GM12878 (cell line): ENCODE measurements around the gene SLC4A9. TPM values are rescaled to one million over a fixed set of nuclear protein-coding genes. Genes with fewer than 3 reads are reported as not detected.

ENCODE experiments used
- ATAC-seq: fragments of 200-7000 bp; cut with Tn5 transposase; 3 replicates; pipeline ENCODE4 v1.9.1; 2020; ENCODE audit warnings: mild to moderate bottlenecking, moderate library complexity
- BruUV-seq: library from RNA; stranded (reverse); fragments of 400-500 nt; replicated peaks from 2 replicates; lab custom pipeline; 2021; lab: Mats Ljungman, UMichigan
- CTCF ChIA-PET: fragments of 300-600 bp; sonication (Branson Sonifier 250); formaldehyde crosslinking; extraction: SDS; loops from one replicate; lab custom pipeline; 2021; ENCODE audit warnings: inconsistent platforms; lab: Yijun Ruan, JAX
- POLR2A ChIA-PET: fragments of 350-600 bp; formaldehyde crosslinking; extraction: SDS; loops from one replicate; lab custom pipeline; 2021; ENCODE audit warnings: inconsistent platforms; lab: Charles Lee
- RAD21 ChIA-PET: fragments of 300-600 bp; sonication (Branson Sonifier 250); formaldehyde crosslinking; loops from one replicate; lab custom pipeline; 2023; ENCODE audit warnings: antibody characterized with exemption; ENCODE audit not compliant: unreplicated experiment; lab: Charles Lee
- SMC1A ChIA-PET: fragments of 300-600 bp; sonication (Branson Sonifier 250); formaldehyde crosslinking; loops from one replicate; lab custom pipeline; 2023; ENCODE audit not compliant: unreplicated experiment, uncharacterized antibody; lab: Charles Lee
- DNase-seq: peaks from one replicate; pipeline ENCODE4 v3.0.0-alpha.2; 2011; ENCODE audit warnings: low read depth, low spot score
- FAIRE-seq: peaks from 3 replicates; lab custom pipeline; 2011; peaks lifted over from hg19 to GRCh38; lab: Jason Lieb, UNC
- H2AFZ ChIP-seq: 2 replicates; pipeline ENCODE4 v1.6.0; 2011; ENCODE audit warnings: low read depth, low read length, control low read depth; ENCODE audit not compliant: control insufficient read depth
- H3K27ac ChIP-seq: 2 replicates; pipeline ENCODE4 v1.5.1; 2011; ENCODE audit warnings: control low read depth; ENCODE audit not compliant: control insufficient read depth, insufficient read depth
- H3K27me3 ChIP-seq, 2 experiments: replicated peaks in 1 of 2; 2 replicates each; pipeline versions ENCODE4 v1.6.0 to v1.6.1; 2011; ENCODE audit warnings: low read length in 1 of 2; ENCODE audit not compliant: control insufficient read depth in 2 of 2, insufficient read depth in 2 of 2
- H3K36me3 ChIP-seq, 2 experiments: 2 replicates each; pipeline ENCODE4 v1.5.1; 2011; ENCODE audit warnings: low read length in 1 of 2; ENCODE audit not compliant: control insufficient read depth in 2 of 2, insufficient read depth in 2 of 2
- H3K4me1 ChIP-seq: 2 replicates; pipeline ENCODE4 v1.6.1; 2011; ENCODE audit warnings: mild to moderate bottlenecking, low read length, moderate library complexity, mixed read lengths; ENCODE audit not compliant: control insufficient read depth, insufficient read depth
- H3K4me2 ChIP-seq: 2 replicates; pipeline ENCODE4 v1.6.0; 2011; ENCODE audit warnings: control low read depth; ENCODE audit not compliant: control insufficient read depth, insufficient read depth
- H3K4me3 ChIP-seq: fragments of 200-600 bp; sonication (generic); 2 replicates; pipeline ENCODE4 v1.5.1; 2016
- H3K79me2 ChIP-seq: 2 replicates; pipeline ENCODE4 v1.6.0; 2011; ENCODE audit warnings: low read length; ENCODE audit not compliant: control insufficient read depth, insufficient read depth
- H3K9ac ChIP-seq: 2 replicates; pipeline ENCODE4 v1.8.0; 2011; ENCODE audit warnings: low read length, control low read depth, mixed read lengths; ENCODE audit not compliant: control insufficient read depth, insufficient read depth
- H3K9me3 ChIP-seq: replicated peaks from 3 replicates; pipeline ENCODE4 v1.5.1; 2011; ENCODE audit warnings: mild to moderate bottlenecking, low read length; ENCODE audit not compliant: control insufficient read depth, insufficient read depth
- H4K20me1 ChIP-seq: 2 replicates; pipeline ENCODE4 v1.6.0; 2011; ENCODE audit not compliant: control insufficient read depth, insufficient read depth
- ATF7 ChIP-seq: fragments of 450-650 bp; IDR thresholded peaks from 2 replicates; pipeline ENCODE4 v1.6.1; 2016; ENCODE audit warnings: low read depth, mild to moderate bottlenecking
- SPI1 ChIP-seq: IDR thresholded peaks from 2 replicates; pipeline ENCODE4 v1.6.1; 2011; ENCODE audit warnings: low read depth, mild to moderate bottlenecking, low read length, moderate library complexity, borderline replicate concordance; ENCODE audit not compliant: insufficient read depth
- WGBS: methylation state at CpG from one replicate; pipeline ENCODE4 v1.1.6; 2016; ENCODE audit warnings: low lambda C conversion rate; ENCODE audit not compliant: insufficient replicate concordance, insufficient coverage; ENCODE audit errors: missing lambda C conversion rate; 5-methylcytosine and 5-hydroxymethylcytosine counted together
- in situ Hi-C: fragments of 300-500 bp; cut with MboI; formaldehyde crosslinking; loops from 9 replicates; pipeline ENCODE4 v1.14.3; 2018; ENCODE audit warnings: mixed read lengths
- intact Hi-C: fragments of 100-400 bp; cut with micrococcal nuclease; formaldehyde crosslinking; loops from one replicate; pipeline ENCODE4 v1.14.2; 2022; ENCODE audit not compliant: unreplicated experiment
- polyA plus RNA-seq, 11 experiments: library from polyadenylated mRNA; depleted of rRNA in 4 of 11; unstranded in 6 of 11; stranded (reverse) in 5 of 11; fragments of >200 nt; fragmentation: Nextera tagmentation in 4 of 11; fragmentation: Illumina TruSeq in 1 of 11; extraction: Ambion mirVana in 4 of 11; extraction: Trizol in 1 of 11; gene quantifications; 1 replicate in 1 of 11; 2 replicates in 10 of 11; pipeline versions ENCODE4 v1.2.1 to v1.2.3, GENCODE V29; 2011 to 2016; ENCODE audit warnings: inconsistent platforms in 2 of 11, missing spikeins in 2 of 11, low read depth in 1 of 11
- total RNA-seq, 4 experiments: library from RNA; depleted of rRNA in 3 of 4; stranded (reverse); fragments of >200 nt in 3 of 4; fragmentation: Illumina TruSeq in 1 of 4; extraction: Trizol in 1 of 4; gene quantifications; 2 replicates each; pipeline versions ENCODE4 v1.2.1 to v1.2.3, GENCODE V29; 2013 to 2021
- TF ChIP-seq, protein P1 (sequence below): IDR thresholded peaks from 2 replicates; pipeline ENCODE4 v1.6.1; 2012; ENCODE audit warnings: low read length, inconsistent platforms

Gene SLC4A9
- total and polyA plus RNA-seq, 10 of the 15 experiments (the other 5 are each of a cell fraction or from before 2014, with no cell fraction given), result 0.03 to 0.05 (median 0.05) TPM; not detected in 7

DNA sequence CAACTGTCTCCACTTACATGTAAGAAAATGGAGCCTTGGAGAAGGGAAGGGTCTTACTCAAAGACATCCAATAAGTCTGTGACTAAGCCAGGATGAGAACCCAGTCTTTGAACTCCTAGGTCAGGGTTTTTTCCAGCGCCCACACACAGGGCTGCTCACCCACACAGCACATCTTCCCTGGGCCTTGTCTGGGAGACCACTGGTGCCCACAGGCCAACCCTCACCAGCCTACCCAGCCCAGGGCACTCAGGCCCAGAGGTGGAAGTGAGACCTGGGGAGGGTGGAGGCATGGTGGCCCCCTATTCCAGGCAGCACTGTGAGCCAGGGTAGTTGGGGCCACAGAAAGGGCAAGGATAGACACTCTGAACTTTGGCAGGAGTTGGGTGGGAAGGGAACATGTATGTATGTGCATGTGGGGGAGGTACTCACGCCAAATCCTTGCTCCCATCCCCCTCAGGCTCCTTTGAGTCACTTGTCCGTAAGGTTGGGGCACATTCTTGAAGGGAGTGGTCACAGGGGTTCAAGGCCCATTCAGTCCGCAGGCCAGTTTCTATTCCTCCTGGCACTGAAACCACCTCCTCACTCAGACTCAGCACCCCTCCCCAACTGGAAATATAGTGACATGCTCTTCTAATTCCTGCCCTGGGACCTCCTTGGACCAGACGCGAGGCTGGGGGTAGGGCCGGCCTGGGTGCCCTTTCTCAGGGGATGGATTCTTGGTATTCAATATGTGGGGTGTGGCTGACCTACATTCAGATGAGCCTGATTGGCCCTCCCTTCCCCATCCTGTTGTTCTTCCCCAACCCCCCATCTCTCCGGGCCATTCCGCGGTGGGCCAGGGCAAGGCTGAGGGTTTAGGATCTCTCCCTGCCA is 2.9 kb upstream of the SLC4A9 start:
- Histone ChIP-seq H3K4me2 (peak overlapping the region; percentile 49), H3K27me3 (no peaks in the 10 kb centered on the region), H2AFZ (peak overlapping the region; percentile 75), H3K4me1 (peaks cover 11% of the 10 kb centered on the region), H3K36me3 (no peaks in the 10 kb centered on the region), H3K9me3 (no peaks in the 10 kb centered on the region), H3K27ac (no peak overlapping the region), H3K4me3 (no peak overlapping the region), H3K9ac (peak overlapping the region; percentile 25; the same call in 1 of the 2 replicates), H4K20me1 (no peaks in the 10 kb centered on the region), H3K79me2 (no peaks in the 10 kb centered on the region)
- BruUV-seq, result no TSS peak
- in situ Hi-C loops, result no loop called here
- DNase-seq (no peak), ATAC-seq (peak; percentile 74), FAIRE-seq (no peak)
- RAD21 ChIA-PET, result interaction anchor here (6.0 kb wide), 1 partner anchor 118 kb away, joined by 41 read pairs; no protein-coding TSS in a partner anchor
- POLR2A ChIA-PET, result no interaction called here
- SMC1A ChIA-PET, result interaction anchor here (12.2 kb wide), 1 partner anchor 111 kb away, joined by 345 read pairs; no protein-coding TSS in a partner anchor
- CTCF ChIA-PET, result interaction anchor here (2.7 to 16.9 kb wide), 2 partner anchors 11 to 113 kb away, joined by 10 to 774 read pairs; partner anchors contain the start of gene HBEGF
- TF ChIP-seq ATF7 (0 out of 2 replicates have a peak, but pooled peaks have one; percentile 10), SPI1 (peak; percentile 27; the same call in 1 of the 2 replicates)
- TF ChIP-seq, protein P1, sequence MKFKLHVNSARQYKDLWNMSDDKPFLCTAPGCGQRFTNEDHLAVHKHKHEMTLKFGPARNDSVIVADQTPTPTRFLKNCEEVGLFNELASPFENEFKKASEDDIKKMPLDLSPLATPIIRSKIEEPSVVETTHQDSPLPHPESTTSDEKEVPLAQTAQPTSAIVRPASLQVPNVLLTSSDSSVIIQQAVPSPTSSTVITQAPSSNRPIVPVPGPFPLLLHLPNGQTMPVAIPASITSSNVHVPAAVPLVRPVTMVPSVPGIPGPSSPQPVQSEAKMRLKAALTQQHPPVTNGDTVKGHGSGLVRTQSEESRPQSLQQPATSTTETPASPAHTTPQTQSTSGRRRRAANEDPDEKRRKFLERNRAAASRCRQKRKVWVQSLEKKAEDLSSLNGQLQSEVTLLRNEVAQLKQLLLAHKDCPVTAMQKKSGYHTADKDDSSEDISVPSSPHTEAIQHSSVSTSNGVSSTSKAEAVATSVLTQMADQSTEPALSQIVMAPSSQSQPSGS, result no peak
- intact Hi-C loops, result loop anchor here (1.0 to 5.0 kb wide), 3 partner anchors 113 to 180 kb away; partner anchors contain the start of gene CYSTM1
- 9% methylated on average over 10 of the region's 10 CpGs for WGBS
